Esophagus muscularis mucosa (tissue), 4 donors: ENCODE results near the gene MR1. TPM values are rescaled to one million over a fixed set of nuclear protein-coding genes. Genes with fewer than 3 reads are reported as not detected.

Experiments
- DNase-seq: peaks from one replicate; pipeline ENCODE4 v3.0.0-alpha.2; 2017; ENCODE audit errors: extremely low spot score
- H3K27ac ChIP-seq, 4 donors: fragments of 200-600 bp; sonication (generic); replicated peaks in 1 of 4; 1 replicate in 3 of 4; 2 replicates in 1 of 4; pipeline ENCODE4 v1.5.1; 2016 to 2019; ENCODE audit warnings: mild to moderate bottlenecking in 1 of 4
- H3K27me3 ChIP-seq, 4 donors: fragments of 200-600 bp; sonication (generic); one replicate each; pipeline versions ENCODE4 v1.5.1 to v1.6.0; 2016 to 2019
- H3K36me3 ChIP-seq, 4 donors: fragments of 200-600 bp; sonication (generic); one replicate each; pipeline ENCODE4 v1.5.1; 2016 to 2019
- H3K4me1 ChIP-seq, 4 donors: fragments of 200-600 bp; sonication (generic); one replicate each; pipeline ENCODE4 v1.5.1; 2016 to 2019
- H3K4me3 ChIP-seq, 4 donors: fragments of 200-600 bp; sonication (generic); 1 replicate in 2 of 4; 2 replicates in 2 of 4; pipeline ENCODE4 v1.5.1; 2016 to 2019; ENCODE audit warnings: mild to moderate bottlenecking in 4 of 4, moderate library complexity in 1 of 4
- H3K9me3 ChIP-seq, 4 donors: fragments of 200-600 bp; sonication (generic); 1 replicate in 3 of 4; 2 replicates in 1 of 4; pipeline ENCODE4 v1.5.1; 2016 to 2019
- CTCF ChIP-seq, 3 experiments: fragments of 200-600 bp in 2 of 3; fragments of 450-650 bp in 1 of 3; sonication (generic) in 2 of 3; IDR thresholded peaks; one replicate each; pipeline ENCODE4 v1.5.1; 2017 to 2019; ENCODE audit warnings: antibody characterized with exemption in 3 of 3, mild to moderate bottlenecking in 2 of 3, moderate library complexity in 1 of 3
- EP300 ChIP-seq: sonication (generic); formaldehyde crosslinking; IDR thresholded peaks from one replicate; pipeline ENCODE4 v1.6.1; 2017; ENCODE audit warnings: antibody characterized with exemption
- POLR2A ChIP-seq: fragments of 450-650 bp; IDR thresholded peaks from one replicate; pipeline ENCODE4 v1.6.1; 2017; ENCODE audit warnings: antibody characterized with exemption, moderate library complexity, mild to moderate bottlenecking, low read depth
- POLR2AphosphoS5 ChIP-seq, 2 donors: sonication (generic); formaldehyde crosslinking; IDR thresholded peaks; one replicate each; pipeline ENCODE4 v1.6.1; 2017; ENCODE audit warnings: antibody characterized with exemption in 2 of 2
- WGBS: methylation state at CpG from one replicate; pipeline ENCODE4 v1.1.5; 2018; 5-methylcytosine and 5-hydroxymethylcytosine counted together
- intact Hi-C: fragments of 100-400 bp; cut with DNase I; formaldehyde crosslinking; loops from one replicate; pipeline ENCODE4 v1.15.1; 2023
- total RNA-seq, 4 donors: library from RNA; depleted of rRNA; stranded (reverse); fragments of >200 nt; gene quantifications; one replicate each; pipeline versions ENCODE4 v1.1.0 to v1.2.1, GENCODE V29; 2016

The MR1 gene
- 10 to 100 TPM; 10.8 to 23.5 (median 15.4) TPM for total RNA-seq

GRCh38 chr1:181033799-181034451 is at the start of gene MR1:
Gene MR1 (plus strand): TSS chr1:181033983. CDS start chr1:181034008, 25 bp downstream.
- H3K4me3 ChIP-seq = peak within 1 kb of the TSS; percentile 52 to 63 (median 60)
- H3K27ac ChIP-seq = peak within 1 kb of the TSS; percentile 86 to 91 (median 90)
- TF ChIP-seq POLR2A = peak; percentile 13
- TF ChIP-seq EP300 = no peak
- TF ChIP-seq POLR2AphosphoS5 (IDR thresholded peaks at IDR 0.05) = peak; percentile 83 to 92
- H3K4me1 ChIP-seq = peaks cover 16 to 53% (median 45%) of the 10 kb centered on the region in 4 donors
- peaks cover 0 to 2% (median under 1%) of the 10 kb centered on the region in 4 donors for H3K36me3 ChIP-seq
- H3K27me3 ChIP-seq = no peaks in the 10 kb centered on the region
- 10% methylated on average over 9 of the region's 9 CpGs for WGBS
- DNase-seq = peak; percentile 92
- H3K9me3 ChIP-seq = no peaks in the 10 kb centered on the region
- intact Hi-C loops = no loop called here

DNA sequence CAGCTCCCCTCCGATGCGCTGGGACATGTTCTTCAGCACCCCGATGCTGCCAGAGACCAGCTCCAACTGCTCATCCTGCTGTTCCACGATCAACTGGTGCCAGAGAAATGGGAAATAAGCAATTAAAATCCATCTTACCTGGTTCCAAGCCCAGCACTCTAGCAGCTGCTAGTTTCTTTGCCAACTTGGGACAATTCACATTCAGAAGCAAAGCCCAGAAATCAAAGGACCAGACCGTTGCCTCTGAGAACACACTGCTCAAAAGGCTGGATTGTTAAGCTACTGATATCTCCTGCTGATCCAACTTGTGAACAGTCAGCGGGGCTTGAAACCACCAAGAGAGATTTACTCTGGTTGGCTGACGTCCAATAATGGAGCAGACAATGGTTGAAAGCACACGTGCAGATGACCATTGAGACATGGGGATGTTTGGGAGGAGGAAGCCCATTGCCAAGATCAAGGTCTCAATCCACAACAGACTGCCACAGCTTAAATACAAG is 45.5 kb upstream of the MR1 start:
- H3K27me3 ChIP-seq = no peaks in the 10 kb centered on the region
- H3K36me3 ChIP-seq = peaks cover 49 to 87% (median 74%) of the 10 kb centered on the region in 4 donors
- WGBS = 83% methylated on average over 8 of the region's 8 CpGs
- no peaks in the 10 kb centered on the region for H3K4me1 ChIP-seq
- no peaks in the 10 kb centered on the region for H3K9me3 ChIP-seq
- intact Hi-C loops = no loop called here
- no peak overlapping the region for H3K27ac ChIP-seq
- DNase-seq = peak; percentile 85
- no peak overlapping the region for H3K4me3 ChIP-seq
- no peak for TF ChIP-seq EP300
- TF ChIP-seq CTCF (IDR thresholded peaks at IDR 0.05) = no peak
- TF ChIP-seq POLR2AphosphoS5 (IDR thresholded peaks at IDR 0.05) = no peak
- no peak for TF ChIP-seq POLR2A

DNA sequence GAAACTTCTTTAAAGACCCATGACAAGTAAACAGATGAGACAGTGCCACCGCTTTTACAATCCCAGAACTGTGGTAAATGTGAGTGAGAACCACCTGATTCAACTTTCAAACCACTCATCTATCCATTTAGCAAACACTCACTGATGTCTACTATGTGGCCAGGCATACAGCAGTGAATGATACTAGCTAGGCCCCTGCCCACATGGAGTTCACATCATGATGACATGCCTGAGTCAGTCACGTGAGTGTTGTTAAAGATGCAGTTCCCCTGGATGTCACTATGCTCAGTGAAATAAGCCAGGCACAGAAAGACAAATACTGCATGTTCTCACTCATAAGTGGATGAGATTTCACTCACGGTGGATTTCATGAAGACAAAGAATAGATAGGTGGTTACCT is 39.5 kb upstream of the MR1 start:
- no peak overlapping the region for H3K4me3 ChIP-seq
- 74% methylated on average over 3 of the region's 3 CpGs for WGBS
- intact Hi-C loops = no loop called here
- peaks cover 14 to 38% (median 29%) of the 10 kb centered on the region in 4 donors for H3K36me3 ChIP-seq
- no peaks in the 10 kb centered on the region for H3K27me3 ChIP-seq
- peak; percentile 47 for DNase-seq
- H3K27ac ChIP-seq = no peak overlapping the region
- H3K9me3 ChIP-seq = no peaks in the 10 kb centered on the region
- H3K4me1 ChIP-seq = peaks cover 0 to 14% (median 10%) of the 10 kb centered on the region in 4 donors
- TF ChIP-seq CTCF (IDR thresholded peaks at IDR 0.05) (no peak), EP300 (no peak), POLR2AphosphoS5 (IDR thresholded peaks at IDR 0.05) (no peak), POLR2A (no peak)

DNA sequence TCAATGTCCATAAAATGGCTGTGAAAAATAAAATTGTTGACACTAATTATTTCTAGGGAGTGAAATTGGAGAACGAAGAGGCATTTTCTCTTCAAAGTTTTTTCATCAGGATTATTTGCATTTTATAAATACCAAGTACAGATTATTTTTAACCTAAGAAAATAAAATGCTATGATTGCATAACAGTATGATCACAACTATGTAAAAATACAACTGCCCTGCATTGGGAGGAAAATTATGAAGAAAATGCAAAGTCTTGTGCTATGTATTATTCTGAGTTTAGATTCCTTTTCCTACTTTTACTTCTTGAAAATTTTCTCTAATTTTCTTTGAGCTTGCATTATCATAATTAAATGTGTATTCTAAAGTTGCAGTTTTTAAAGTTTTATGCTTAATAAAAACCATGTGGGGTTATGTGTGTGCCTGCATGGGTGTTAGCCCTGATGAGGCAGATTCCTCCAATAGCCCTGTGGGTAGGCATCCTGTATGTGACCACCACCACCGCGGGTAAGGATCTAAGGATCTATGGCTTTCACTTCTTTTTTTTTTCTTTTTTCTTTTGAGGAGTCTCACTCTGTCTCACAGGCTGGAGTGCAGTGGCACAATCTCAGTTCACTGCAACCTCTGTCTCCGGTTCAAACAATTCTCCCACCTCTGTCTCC is 35.8 kb upstream of the MR1 start:
- H3K4me3 ChIP-seq = no peak overlapping the region
- H3K27me3 ChIP-seq = no peaks in the 10 kb centered on the region
- TF ChIP-seq POLR2A = no peak
- no peak for TF ChIP-seq EP300
- TF ChIP-seq CTCF (IDR thresholded peaks at IDR 0.05) = no peak
- no peak for TF ChIP-seq POLR2AphosphoS5 (IDR thresholded peaks at IDR 0.05)
- DNase-seq = no peak
- H3K36me3 ChIP-seq = peaks cover 0 to 31% (median 16%) of the 10 kb centered on the region in 4 donors
- H3K9me3 ChIP-seq = no peaks in the 10 kb centered on the region
- no peak overlapping the region for H3K27ac ChIP-seq
- 84% methylated on average over 4 of the region's 4 CpGs for WGBS
- peaks cover 0 to 14% (median 10%) of the 10 kb centered on the region in 4 donors for H3K4me1 ChIP-seq
- intact Hi-C loops = no loop called here

DNA sequence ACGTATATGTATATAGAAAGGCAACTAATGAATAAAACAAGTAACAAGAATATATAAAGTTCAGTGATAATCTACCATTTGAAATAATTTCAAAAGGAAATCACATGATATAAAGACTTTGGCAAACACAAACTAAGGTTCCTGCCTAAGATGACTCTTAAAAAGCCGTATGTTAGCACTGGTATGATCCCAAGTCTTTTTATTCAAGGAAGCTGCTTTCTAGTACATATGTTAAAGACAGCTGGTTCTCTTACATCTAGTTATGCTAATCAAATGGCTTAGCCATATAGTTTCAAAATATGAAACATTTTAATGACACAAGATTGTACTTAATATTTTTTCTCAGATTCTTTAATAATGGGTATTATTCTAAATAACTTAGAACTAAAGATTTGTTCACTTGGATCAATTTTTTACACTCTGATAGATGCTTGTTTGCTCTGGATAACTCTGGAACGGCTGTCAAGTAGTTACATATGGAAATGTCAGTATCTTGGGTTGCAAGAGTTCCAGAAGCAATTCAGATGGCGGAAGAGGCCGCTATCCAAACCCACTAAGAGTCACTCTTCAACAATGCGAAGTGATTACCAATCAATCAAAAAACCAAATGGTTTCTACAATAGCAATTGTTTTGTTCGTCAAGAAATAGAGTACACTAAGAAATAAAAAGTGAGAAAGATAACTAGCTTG is 32.5 kb upstream of the MR1 start:
- WGBS = 94% methylated on average over 7 of the region's 7 CpGs
- no peak overlapping the region for H3K27ac ChIP-seq
- peaks cover 0 to 14% (median 10%) of the 10 kb centered on the region in 4 donors for H3K4me1 ChIP-seq
- H3K4me3 ChIP-seq = no peak overlapping the region
- no peaks in the 10 kb centered on the region for H3K9me3 ChIP-seq
- intact Hi-C loops = no loop called here
- TF ChIP-seq POLR2AphosphoS5 (IDR thresholded peaks at IDR 0.05) (no peak), CTCF (IDR thresholded peaks at IDR 0.05) (no peak), EP300 (no peak), POLR2A (no peak)
- DNase-seq = no peak
- peaks cover 8 to 46% (median 27%) of the 10 kb centered on the region in 4 donors for H3K36me3 ChIP-seq
- no peaks in the 10 kb centered on the region for H3K27me3 ChIP-seq
